GM11168 (cell line): ENCODE results near the gene TAMALIN.

Source experiments
- in situ Hi-C: fragments of 300-500 bp; cut with MboI; formaldehyde crosslinking; loops from one replicate; pipeline ENCODE4 v1.12.0; 2022; ENCODE audit warnings: low sequenced_read_pairs; ENCODE audit not compliant: unreplicated experiment

TAMALIN gene

DNA sequence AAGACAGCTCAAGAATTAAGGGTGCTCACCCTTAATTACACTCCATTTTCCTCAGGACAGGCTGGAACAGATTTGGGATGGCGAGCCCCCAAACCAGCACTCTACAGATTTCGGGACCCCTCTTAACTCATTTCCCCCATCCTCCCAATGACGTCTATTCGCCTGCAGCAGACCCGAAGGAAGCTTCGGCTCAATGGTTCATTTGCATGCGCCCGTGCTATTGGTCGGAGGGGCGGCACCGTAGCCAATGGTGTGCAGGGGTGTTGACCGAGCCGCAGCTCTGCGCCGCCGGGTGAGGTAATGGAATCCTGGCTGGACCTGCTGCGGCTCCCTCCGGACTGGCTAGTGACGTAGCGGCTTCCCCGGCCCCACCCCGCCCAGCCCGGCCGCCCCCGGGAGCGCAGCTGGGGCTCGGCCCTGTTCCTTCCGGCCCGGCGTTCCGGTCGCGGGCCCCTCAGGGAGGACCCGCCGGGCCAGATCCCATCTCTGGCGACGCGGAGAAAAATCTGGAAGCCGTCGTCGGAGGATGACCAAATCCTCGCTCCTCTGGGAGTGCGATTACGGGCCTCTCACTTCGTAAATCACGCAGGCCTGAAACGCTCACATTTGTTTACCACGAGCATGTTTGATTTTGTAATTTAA lies 26.2 kb downstream of the TAMALIN start:
- in situ Hi-C loops: loop anchor here (5.0 kb wide), 1 partner anchor 34 kb away; the partner anchor contains the start of gene ATG101

DNA sequence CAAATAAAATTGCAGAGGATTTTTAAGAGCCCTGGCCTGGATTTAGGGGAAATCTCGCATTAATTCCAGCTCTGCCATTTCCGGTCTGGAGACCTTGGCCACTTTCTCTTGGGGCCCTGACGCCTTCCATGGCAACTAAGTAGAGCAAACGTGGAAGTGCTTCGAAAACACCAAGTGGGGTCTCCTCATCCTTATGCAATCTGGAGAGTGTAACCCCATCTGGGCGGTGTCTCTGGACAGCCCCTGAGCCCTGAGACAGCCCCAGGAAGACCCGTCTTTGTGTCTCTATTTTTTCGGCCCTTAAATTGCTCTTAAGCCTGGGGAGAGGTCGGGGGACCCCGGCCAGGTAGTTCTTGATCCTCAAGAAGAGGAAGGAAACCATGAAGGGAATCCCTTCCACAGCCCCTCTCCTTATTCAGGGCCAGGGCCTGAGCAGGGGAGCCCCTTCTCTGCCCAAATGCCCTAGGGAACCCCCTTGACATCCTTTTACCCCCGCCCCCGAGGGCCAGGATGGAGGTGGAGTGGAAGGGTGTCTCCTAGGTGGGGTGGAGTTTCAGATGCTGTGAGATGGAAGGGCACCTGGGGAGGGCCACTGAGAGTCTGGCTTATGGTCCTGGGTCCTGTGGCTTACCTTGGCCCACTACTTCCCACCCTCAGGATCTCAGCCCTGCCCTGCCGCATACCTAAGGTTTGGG lies 26.8 kb downstream of the TAMALIN start:
- in situ Hi-C loops: loop anchor here (5.0 kb wide), 1 partner anchor 34 kb away; the partner anchor contains the start of gene ATG101

DNA sequence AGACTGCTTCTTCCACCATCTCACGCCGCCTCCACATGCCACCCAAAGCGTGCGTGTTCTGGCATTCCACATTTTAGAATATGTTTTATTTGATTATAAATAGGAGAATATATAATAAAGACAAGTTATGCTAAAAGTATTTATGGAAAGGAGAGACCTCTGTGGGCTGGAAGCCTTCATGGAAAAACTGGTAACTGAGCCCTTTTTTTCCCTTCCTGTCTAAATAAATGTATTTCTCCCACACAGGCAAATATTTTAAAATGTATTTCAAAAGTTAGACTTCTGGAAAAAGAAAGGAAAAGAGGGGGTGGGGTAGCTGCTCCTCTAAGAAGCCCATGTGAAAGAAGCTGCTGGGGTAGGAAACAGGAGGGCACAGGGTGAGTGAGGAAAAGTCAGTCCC lies 28.4 kb downstream of the TAMALIN start:
- in situ Hi-C loops: no loop called here

DNA sequence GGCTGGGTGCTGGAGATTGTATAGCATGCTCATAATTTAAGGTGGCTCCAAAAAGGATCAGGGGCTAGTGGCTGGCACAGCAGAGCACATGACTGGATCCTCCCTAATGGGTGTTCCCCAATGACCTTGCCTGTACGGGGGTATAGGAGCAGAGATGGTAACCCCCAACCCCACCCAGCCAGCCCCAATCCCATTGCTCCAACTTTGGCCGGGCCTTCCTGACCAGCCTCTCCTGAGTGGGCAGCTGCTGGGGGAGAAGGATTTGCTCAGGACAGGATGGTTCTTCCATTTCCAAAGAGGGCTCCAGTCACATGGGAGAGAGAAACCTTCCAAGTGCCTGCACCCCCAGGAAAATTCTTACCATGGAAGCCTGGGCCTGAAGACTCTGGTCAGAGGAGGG lies 29.2 kb downstream of the TAMALIN start:
- in situ Hi-C loops: no loop called here

DNA sequence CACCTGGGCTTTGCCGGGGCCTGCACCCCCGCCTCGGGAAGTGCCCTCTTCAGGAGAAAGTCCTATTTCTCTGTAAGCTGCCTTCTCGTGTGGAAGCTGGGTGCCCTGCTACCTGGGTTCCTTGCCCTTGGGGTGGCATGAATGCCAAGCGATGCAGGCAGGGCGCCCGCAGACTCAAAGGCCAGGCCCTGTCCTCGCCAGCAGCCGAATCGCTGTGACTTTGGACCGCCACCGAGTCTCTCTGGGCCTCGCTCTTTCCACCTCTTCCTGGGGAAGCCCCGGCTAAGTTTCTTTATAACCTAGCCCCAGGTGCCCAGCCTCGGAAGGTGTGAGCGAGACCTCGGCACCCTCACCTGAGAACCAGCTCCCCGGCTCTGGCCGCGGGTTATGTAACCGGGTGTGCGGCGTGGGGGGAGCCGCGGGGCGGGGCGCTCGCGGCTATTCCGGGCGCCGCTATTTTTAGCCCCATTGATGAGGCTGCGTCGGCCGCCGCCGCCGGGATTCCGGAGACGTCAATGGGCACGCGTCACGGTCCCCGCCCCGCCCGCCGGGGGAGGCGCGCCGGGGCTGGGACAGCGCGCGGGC lies 29.9 kb downstream of the TAMALIN start:
- in situ Hi-C loops: no loop called here

DNA sequence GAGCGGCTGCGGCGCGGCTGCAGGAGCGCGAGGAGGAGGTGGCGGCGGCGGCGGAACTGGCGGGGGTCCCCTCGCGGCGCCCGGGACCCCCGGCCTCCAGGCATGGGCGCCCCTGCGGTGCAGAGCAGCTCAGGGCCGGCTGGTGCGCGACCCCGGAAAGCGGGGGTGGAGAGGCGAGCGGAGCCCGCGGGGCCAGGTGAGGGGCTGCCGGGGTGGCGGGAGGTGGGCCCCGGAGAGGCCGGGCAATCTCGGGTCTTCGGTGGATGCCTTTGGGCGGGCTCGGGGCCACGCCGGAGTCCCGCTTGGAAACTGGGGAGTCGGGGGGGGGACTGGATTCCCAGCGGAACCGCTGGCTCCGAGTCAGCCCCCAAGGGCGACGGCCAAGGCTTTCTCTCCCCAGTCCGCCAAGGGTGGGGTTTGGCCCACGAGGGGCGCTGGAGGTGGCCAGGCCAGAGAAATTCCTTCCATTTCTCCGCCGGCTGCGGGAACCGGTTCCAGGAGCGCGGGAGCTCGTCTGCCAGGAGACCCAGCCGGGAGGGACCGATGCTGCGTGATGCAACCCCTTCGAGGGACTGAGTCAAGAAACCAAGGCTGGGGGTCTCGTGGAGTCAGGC lies 30.6 kb downstream of the TAMALIN start:
- in situ Hi-C loops: no loop called here

DNA sequence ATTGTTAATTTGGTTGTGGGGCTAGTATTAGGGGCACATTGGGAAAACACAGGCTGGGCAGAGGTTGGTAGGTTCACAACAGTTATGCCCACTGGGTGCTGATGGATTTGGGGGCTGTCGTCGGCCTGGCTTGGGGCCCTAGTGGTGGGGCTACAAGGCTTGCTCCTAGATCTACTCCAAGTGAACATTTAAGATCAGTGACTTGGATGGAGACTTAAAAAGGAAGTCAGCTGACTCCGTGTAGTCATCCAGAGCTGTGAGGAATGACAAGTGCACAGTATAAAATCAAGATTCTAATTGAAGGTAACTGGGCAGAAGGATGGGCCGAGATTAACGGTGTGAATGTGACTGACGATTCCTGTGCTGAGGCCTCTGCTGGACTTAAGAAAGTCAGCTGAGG lies 31.7 kb downstream of the TAMALIN start:
- in situ Hi-C loops: no loop called here

DNA sequence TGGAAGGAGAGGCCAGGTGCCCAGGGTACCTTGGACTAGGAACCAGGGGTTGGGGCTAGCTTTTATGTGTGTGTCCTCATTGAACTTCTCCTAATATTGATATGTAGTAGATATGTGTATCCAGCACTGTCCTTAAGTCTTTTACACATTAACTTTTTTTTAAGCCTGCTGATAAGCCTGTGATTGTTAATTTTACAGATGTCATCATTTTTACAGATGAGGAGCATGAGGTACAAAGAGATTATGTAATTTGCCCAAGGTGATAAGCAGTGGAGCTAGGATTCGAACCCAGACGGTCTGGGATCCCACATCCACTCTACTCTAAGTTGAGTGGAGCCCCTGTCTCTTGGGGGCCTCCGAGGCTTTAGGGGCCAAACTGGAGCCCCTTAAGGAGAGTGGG lies 34.3 kb downstream of the TAMALIN start:
- in situ Hi-C loops: no loop called here

DNA sequence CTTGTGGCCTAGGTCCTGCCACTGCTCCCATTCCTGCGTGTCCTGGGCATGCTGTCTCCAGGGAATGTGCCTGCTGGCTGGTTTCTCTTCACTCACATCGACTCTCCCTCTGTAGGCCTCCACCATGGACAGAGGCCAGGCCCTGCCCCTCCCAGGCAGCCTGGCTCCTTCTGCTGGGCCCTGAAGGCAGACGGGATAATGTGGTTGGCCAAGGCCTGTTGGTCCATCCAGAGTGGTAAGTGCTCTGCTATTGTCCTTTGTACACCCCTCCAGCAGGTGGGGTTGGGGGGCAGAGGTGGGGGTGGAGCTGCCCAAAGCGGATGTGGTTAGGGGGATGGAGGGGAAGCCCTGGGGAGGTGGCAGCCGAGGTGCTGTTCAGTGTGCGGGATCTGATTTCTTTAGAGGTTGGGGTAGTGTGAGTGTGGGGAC lies 35.0 kb downstream of the TAMALIN start:
- in situ Hi-C loops: no loop called here

DNA sequence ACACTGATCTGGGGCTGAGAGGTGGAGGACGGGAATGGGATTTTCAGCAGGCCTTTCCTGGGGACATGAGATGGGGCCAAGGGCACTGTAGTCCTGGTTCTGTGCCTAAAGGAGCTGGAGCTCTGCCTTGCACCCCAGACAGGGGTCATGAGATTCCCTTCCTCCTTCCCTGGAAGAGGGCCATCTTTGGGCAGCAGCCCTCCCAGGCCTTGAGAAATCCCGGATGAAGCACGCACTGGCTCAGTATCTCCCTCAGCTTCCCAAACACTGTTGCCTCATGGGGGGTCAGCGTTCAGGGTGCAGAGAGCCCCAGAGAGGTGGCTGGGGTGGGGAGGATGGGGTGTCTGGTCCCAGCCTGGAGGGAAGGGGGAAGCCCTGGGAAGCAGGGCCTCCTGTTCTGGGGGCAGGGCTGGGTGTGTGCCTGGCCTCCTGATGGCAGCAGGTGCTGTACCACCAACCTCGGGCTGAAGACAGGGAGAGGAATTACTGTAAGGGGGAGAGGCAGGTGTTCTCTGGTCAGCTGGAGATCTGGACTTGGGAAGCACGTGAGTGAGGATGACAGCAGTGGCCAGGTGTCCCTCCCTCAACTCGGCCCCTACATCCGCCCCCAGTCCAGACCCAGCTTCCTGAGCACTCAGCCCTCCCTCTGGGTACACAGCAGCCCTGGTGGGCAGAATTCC lies 36.1 kb downstream of the TAMALIN start:
- in situ Hi-C loops: no loop called here

DNA sequence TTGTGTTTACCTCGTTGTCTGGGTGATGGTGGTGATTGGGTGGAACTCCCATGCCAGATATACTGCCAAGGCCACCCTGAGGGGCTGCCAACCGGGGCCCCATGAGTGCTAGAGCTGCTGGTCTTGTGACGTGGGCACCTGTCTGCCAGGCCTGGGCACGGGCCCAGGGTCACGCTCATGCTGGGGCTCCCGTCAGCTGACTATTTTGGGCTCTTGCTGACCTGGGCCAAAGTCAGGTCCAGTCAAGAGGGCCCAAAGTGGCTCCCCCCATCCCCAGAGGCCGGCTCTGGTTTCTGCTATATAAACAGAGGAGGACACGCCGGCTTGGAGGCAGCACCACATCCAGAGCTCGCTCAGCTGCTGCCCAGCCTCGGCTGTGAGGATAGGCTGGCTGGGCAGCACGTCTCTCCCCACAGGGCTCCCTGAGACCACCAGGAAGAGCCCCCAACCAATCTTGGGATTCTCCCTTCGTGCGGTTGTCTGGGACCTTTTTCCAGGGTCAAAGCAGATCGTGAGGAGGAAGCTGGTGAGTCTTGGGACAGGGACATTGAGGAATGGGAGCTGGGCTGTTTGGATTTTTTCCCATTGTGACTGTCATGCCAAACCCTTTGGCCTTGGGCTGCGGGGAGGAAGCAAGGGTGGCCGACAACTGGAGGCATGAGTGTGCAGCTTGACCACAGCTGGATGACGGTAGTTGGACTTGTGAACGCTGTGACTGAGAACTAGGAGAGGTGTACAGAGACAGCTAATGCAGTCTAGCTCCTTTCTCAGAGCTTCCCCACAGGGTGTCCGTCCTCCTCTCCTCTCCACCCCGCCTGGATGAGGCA lies 36.9 kb downstream of the TAMALIN start:
- in situ Hi-C loops: no loop called here

DNA sequence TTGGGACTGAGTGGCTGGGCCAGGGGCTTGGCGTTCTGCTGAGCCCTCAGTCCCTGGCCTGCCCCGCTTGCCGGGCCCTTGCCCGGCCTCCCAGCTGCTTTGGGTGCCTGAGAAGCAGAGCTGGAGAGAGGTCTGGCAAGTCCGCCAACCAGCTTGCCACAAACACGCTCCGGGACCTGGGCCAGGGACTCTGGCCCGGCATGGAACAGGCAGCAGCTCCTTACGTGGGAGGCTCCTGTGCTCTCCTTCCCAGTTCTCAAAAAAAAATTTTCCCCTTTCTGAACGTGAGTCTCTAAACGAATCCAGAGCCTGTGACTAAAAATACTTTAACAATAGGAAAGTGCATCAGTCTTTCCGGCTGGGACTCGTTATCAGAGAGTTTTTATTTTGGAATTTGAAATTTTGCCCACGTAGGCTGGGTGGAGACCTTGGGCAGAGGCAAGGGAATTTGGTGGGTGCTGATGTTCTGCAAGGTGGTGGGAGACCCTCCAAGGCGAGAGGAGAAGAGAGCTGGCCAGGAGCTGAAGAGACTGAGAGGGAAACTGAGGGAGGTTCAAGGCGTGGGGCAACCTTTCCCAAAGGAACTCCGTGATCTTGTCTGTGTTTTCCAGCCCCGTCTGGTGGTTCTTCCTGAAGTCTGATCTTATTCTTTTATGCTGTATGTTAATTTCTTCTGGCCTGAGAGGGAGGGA lies 37.7 kb downstream of the TAMALIN start:
- in situ Hi-C loops: no loop called here

DNA sequence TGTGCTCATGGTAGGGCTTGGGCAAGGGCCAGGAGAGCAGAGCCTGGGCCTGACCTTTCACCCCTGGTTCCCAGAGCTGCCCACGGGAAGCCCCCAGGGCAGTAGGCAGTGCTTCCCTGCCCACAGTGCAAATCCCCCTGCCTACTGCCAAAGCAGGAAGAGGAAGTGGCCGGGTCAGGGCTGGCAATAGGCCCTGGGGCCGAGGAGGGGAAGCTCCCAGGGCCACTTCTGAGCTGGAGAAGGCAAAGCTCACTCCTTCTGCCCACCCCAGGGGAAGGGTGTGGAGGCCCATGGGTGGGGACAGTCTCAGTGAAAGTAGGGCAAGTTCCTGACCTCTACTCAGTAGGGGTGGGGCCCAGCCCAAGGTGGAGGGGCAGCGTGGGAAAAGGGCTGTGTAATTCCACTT lies 39.1 kb downstream of the TAMALIN start:
- in situ Hi-C loops: no loop called here

DNA sequence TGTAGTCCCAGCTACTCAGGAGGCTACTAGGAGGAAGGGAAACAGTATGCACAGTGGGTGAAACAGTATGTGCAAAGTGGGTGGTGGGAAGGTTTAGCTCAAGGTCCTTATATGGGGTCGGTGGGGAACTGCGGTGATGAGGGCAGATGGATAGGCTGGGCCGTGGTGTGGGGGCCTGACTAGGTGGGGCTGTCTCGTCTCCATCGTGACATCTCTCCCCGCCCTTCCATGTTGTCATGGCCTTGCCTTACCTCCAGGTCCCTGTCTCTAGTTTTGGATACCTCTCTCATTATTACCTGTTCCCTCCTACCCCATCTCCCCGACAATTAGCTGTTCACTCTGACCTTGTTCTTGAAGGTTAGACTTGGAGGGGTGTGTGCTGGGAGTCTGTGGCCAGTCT lies 40.1 kb downstream of the TAMALIN start:
- in situ Hi-C loops: no loop called here

DNA sequence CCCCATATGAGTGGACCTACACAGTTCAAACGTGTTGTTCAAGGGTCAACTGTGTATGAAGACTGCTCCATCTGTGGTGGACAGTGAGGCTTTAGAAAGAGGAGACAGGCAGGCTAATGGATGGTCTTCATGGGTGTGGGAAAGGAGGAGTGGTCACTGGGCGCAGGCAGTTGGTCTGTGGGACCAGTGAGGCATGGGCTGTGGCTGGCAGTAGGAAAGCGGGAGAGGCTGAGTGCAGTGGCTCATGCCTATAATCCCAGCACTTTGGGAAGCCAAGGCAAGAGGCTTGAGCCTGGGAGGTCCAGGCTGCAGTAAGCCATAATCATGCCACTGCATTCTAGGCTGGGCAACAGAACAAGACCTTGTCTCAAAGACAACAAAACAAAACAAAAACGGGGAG lies 42.5 kb downstream of the TAMALIN start:
- in situ Hi-C loops: no loop called here

DNA sequence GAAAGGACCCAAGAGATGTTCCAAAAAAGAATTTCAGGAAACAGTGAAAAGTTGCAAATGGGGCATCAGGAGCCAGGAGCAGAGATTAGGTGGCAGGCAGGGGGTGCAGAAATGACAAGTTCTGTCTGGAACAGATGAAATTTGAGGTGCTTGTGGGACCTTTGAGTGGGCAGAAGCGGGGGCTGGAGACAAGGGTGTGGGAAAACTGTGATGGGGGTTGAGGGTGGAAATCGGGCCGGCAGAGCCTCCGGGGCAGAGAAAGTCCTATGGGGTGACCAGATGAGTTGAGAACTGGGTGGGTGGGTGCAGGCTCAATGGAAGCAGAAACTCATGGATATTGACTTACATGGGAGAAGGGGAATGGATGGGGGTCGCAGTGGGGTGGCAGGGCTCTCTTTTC lies 42.9 kb downstream of the TAMALIN start:
- in situ Hi-C loops: no loop called here

DNA sequence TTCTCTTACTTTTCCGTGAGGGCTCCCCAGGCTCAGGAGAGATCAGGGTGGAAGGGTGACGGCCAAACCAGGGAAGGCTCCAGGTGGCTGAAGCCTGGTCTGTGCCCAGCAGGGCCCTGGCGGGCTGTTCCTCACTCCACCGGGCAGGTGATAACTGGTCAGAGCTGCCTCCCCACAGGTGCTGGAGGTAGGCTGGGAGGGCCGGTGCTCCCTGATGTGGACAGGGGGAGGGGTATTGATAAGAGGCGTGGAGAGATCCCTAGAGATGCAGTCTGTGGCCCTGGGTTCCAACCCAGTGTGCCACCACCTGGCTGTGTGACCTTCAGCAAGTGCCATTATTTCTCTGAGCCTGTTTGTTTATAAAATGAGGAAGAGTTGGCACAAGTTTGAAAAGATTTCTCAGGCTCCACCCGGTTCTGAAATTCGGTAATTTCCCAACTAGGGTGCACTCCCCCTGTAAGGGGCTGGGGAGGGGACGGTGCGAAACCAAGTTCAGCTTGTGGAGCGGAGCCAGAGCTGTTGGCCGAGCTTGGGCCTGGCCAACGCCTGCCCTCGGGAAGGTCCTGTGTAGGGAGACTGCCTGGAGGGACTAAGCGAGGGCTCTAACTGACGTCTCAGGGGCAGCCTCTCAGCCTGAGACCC lies 43.5 kb downstream of the TAMALIN start:
- in situ Hi-C loops: no loop called here

DNA sequence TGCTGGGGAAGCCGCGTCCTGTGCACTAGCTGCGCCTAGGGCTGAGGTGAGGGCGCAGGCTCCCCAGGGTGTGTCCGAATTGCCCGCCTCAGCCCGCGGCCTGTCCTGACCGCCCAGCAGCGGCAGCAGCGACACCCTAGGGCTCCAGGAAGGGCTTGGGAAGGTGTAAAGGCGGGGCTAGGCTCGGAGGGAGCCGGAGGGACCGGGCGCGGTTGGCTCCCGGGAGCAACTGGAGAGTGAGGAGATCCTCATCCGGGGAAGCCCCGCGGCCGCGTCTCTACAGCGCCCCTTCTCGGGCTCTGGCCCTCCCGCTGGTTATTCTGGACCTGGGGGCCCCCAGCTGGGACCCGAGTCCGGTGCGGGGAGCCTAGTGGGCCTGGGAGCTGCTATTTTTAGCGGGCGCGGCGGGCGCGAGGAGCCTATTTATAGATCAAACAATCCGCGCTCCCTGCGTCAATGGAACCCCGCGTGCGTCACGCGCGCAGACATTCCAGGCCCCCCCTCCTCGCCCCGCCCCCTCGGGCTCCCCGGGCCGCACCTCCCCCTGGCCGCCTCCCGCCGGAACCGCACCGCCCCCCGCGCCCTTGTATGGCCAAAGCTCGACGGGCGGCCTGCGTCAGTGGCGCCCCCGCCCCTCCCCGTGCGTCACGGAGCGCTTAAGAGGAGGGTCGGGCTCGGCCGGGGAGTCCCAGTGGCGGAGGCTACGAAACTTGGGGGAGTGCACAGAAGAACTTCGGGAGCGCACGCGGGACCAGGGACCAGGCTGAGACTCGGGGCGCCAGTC lies 44.2 kb downstream of the TAMALIN start, which contains the start of gene NR4A1:
Gene NR4A1, plus strand, starts transcription at position 685 of the 784 bp plus-strand sequence. CDS start 2,887 bp downstream, outside the sequence.
- in situ Hi-C loops: no loop called here
